ENCODE data around the gene COL20A1.

The COL20A1 gene

GRCh38 chr20:63366390-63367365 lies 73.7 kb downstream of the COL20A1 start:
- no peaks in the 10 kb centered on the region for H3K36me3 ChIP-seq
- H3K9me3 ChIP-seq, result no peaks in the 10 kb centered on the region
- no peaks in the 10 kb centered on the region for H3K4me1 ChIP-seq (ENCODE audit: control insufficient read depth in 1 of 2, insufficient read depth in 1 of 2, low read depth in 1 of 2, low read length in 1 of 2)
- TF ChIP-seq CTCF (IDR thresholded peaks at IDR 0.05), result no peak
- no peak overlapping the region for H3K27ac ChIP-seq
- no peak overlapping the region for H3K4me3 ChIP-seq (ENCODE audit: low read depth in 1 of 2, low read length in 1 of 2)
- H3K27me3 ChIP-seq, result peaks cover 39% of the 10 kb centered on the region

- TF ChIP-seq CTCF (IDR thresholded peaks at IDR 0.05), result no peak
These were observed 74.6 kb downstream of the COL20A1 start for GRCh38 chr20:63367446-63368055.

GRCh38 chr20:63368151-63368550 lies 75.2 kb downstream of the COL20A1 start:
- no peak overlapping the region for H3K4me3 ChIP-seq (ENCODE audit: low read depth in 1 of 2, low read length in 1 of 2)
- no peaks in the 10 kb centered on the region for H3K36me3 ChIP-seq
- no peaks in the 10 kb centered on the region for H3K4me1 ChIP-seq (ENCODE audit: control insufficient read depth in 1 of 2, insufficient read depth in 1 of 2, low read depth in 1 of 2, low read length in 1 of 2)
- H3K9me3 ChIP-seq, result no peaks in the 10 kb centered on the region
- TF ChIP-seq CTCF (IDR thresholded peaks at IDR 0.05), result no peak
- peaks cover 25% of the 10 kb centered on the region for H3K27me3 ChIP-seq
- no peak overlapping the region for H3K27ac ChIP-seq

More at GRCh38 chr20:63367446-63368055, 74.6 kb downstream of the COL20A1 start:
- no peaks in the 10 kb centered on the region for H3K4me1 ChIP-seq (ENCODE audit: control insufficient read depth in 1 of 2, insufficient read depth in 1 of 2, low read depth in 1 of 2, low read length in 1 of 2)
- H3K27ac ChIP-seq, result no peak overlapping the region
- no peaks in the 10 kb centered on the region for H3K9me3 ChIP-seq
- no peaks in the 10 kb centered on the region for H3K36me3 ChIP-seq
- no peak overlapping the region for H3K4me3 ChIP-seq (ENCODE audit: low read depth in 1 of 2, low read length in 1 of 2)
- H3K27me3 ChIP-seq, result peaks cover 31% of the 10 kb centered on the region

GRCh38 chr20:63369024-63369530 lies 76.1 kb downstream of the COL20A1 start:
- Histone ChIP-seq H3K4me1 (ENCODE audit: control insufficient read depth in 1 of 2, insufficient read depth in 1 of 2, low read depth in 1 of 2, low read length in 1 of 2) (no peaks in the 10 kb centered on the region), H3K4me3 (ENCODE audit: low read depth in 1 of 2, low read length in 1 of 2) (no peak overlapping the region), H3K27me3 (peaks cover 22% of the 10 kb centered on the region), H3K36me3 (no peaks in the 10 kb centered on the region), H3K27ac (no peak overlapping the region), H3K9me3 (no peaks in the 10 kb centered on the region)
- no peak for TF ChIP-seq CTCF (IDR thresholded peaks at IDR 0.05)

- Histone ChIP-seq H3K27me3 (peaks cover 24% of the 10 kb centered on the region), H3K27ac (no peak overlapping the region), H3K4me1 (ENCODE audit: control insufficient read depth in 1 of 2, insufficient read depth in 1 of 2, low read depth in 1 of 2, low read length in 1 of 2) (no peaks in the 10 kb centered on the region), H3K36me3 (no peaks in the 10 kb centered on the region), H3K4me3 (ENCODE audit: low read depth in 1 of 2, low read length in 1 of 2) (no peak overlapping the region), H3K9me3 (no peaks in the 10 kb centered on the region)
- TF ChIP-seq CTCF (IDR thresholded peaks at IDR 0.05), result no peak
These were observed 77.0 kb downstream of the COL20A1 start for GRCh38 chr20:63369724-63370617.
